H1 (cell line): Measurements from ENCODE around the gene EPS8L1. TPM values are rescaled to one million over a fixed set of nuclear protein-coding genes. Genes with fewer than 3 reads are reported as not detected.
A peak's percentile ranks its signal among the peaks of the same experiment; 100 is the strongest.

Experiments used
- CTCF ChIA-PET: fragments of 300-600 bp; sonication (Branson Sonifier 250); formaldehyde crosslinking; loops from one replicate; lab custom pipeline; 2021; ENCODE audit not compliant: partially characterized antibody; lab: Charles Lee
- POLR2A ChIA-PET: fragments of 300-600 bp; sonication (Branson Sonifier 250); formaldehyde crosslinking; loops from one replicate; lab custom pipeline; 2021; ENCODE audit warnings: inconsistent platforms; ENCODE audit not compliant: partially characterized antibody; lab: Charles Lee
- DNase-seq, 2 experiments: peaks; one replicate each; pipeline versions ENCODE4 v3.0.0 to v3.0.0-alpha.2; 2010 to 2022; ENCODE audit warnings: low spot score in 2 of 2, low read depth in 1 of 2, mixed read lengths in 1 of 2
- FAIRE-seq: peaks from 2 replicates; lab custom pipeline; 2011; peaks lifted over from hg19 to GRCh38; lab: Jason Lieb, UNC
- H2AFZ ChIP-seq: 2 replicates; pipeline ENCODE4 v1.8.1; 2012; ENCODE audit warnings: low read length, inconsistent platforms
- H2AK5ac ChIP-seq: 2 replicates; pipeline ENCODE4 v1.6.1; 2013; ENCODE audit warnings: low read depth, low read length
- H2BK120ac ChIP-seq: replicated peaks from 2 replicates; pipeline ENCODE3; 2013; ENCODE audit warnings: low read depth, low read length, inconsistent platforms
- H2BK12ac ChIP-seq: 2 replicates; pipeline ENCODE4 v1.6.1; 2013; ENCODE audit warnings: low read depth, low read length
- H2BK15ac ChIP-seq: 2 replicates; pipeline ENCODE4 v1.6.1; 2013; ENCODE audit warnings: low read length
- H2BK20ac ChIP-seq: 2 replicates; pipeline ENCODE4 v1.6.1; 2013; ENCODE audit warnings: low read length
- H2BK5ac ChIP-seq: 2 replicates; pipeline ENCODE4 v1.6.1; 2013; ENCODE audit warnings: low read depth, low read length
- H3K14ac ChIP-seq: 2 replicates; pipeline ENCODE4 v1.6.1; 2013; ENCODE audit warnings: inconsistent platforms; ENCODE audit not compliant: insufficient read length
- H3K18ac ChIP-seq: 2 replicates; pipeline ENCODE4 v1.6.1; 2013; ENCODE audit warnings: low read length; ENCODE audit errors: extremely low read depth
- H3K23ac ChIP-seq: 2 replicates; pipeline ENCODE4 v1.6.1; 2013; ENCODE audit warnings: inconsistent platforms; ENCODE audit not compliant: insufficient read length
- H3K23me2 ChIP-seq: 2 replicates; pipeline ENCODE4 v1.6.1; 2013; ENCODE audit warnings: low read depth, low read length
- H3K27ac ChIP-seq: 2 replicates; pipeline ENCODE4 v1.6.1; 2011; ENCODE audit warnings: low read depth, low read length, inconsistent platforms
- H3K27me3 ChIP-seq, 4 experiments: replicated peaks in 1 of 4; 1 replicate in 1 of 4; 2 replicates in 3 of 4; pipeline versions ENCODE4 v1.6.1 to v1.8.1; 2011 to 2013; ENCODE audit warnings: low read length in 3 of 4, mild to moderate bottlenecking in 3 of 4, inconsistent platforms in 2 of 4, mixed read lengths in 2 of 4, moderate library complexity in 1 of 4; ENCODE audit not compliant: control insufficient read depth in 3 of 4, insufficient read depth in 3 of 4; ENCODE audit errors: extremely low read depth in 1 of 4
- H3K36me3 ChIP-seq, 4 experiments: 2 replicates each; pipeline versions ENCODE4 v1.6.1 to v1.8.1; 2011 to 2013; ENCODE audit warnings: mild to moderate bottlenecking in 4 of 4, low read length in 3 of 4, moderate library complexity in 2 of 4, control low read depth in 1 of 4, inconsistent platforms in 1 of 4; ENCODE audit not compliant: insufficient read depth in 4 of 4, control insufficient read depth in 2 of 4
- H3K4ac ChIP-seq: replicated peaks from 2 replicates; pipeline ENCODE3; 2013; ENCODE audit warnings: low read length, low read depth, mixed read lengths, inconsistent platforms; ENCODE audit not compliant: insufficient read length
- H3K4me1 ChIP-seq, 4 experiments: replicated peaks in 1 of 4; 1 replicate in 1 of 4; 2 replicates in 3 of 4; pipeline versions ENCODE4 v1.6.1 to v1.8.1; 2011 to 2013; ENCODE audit warnings: low read length in 3 of 4, inconsistent platforms in 2 of 4, mixed read lengths in 1 of 4; ENCODE audit not compliant: insufficient read depth in 4 of 4, control insufficient read depth in 3 of 4
- H3K4me2 ChIP-seq, 2 experiments: 2 replicates each; pipeline versions ENCODE4 v1.6.1 to v1.8.1; 2011 to 2013; ENCODE audit warnings: low read depth in 2 of 2, low read length in 2 of 2, control low read depth in 1 of 2, inconsistent platforms in 1 of 2, mild to moderate bottlenecking in 1 of 2; ENCODE audit not compliant: insufficient read depth in 1 of 2
- H3K4me3 ChIP-seq, 4 experiments: fragments of 200-600, 300-600 bp in 1 of 4; sonication (generic), shearing (Covaris generic), sonication (Bioruptor Twin) in 1 of 4; 2 replicates each; pipeline versions ENCODE4 v1.5.1 to v1.8.1; 2011 to 2016; ENCODE audit warnings: low read length in 4 of 4, low read depth in 3 of 4, control low read depth in 2 of 4, inconsistent platforms in 2 of 4, mild to moderate bottlenecking in 2 of 4, mixed read lengths in 1 of 4, moderate library complexity in 1 of 4; ENCODE audit not compliant: insufficient read depth in 2 of 4; ENCODE audit errors: extremely low read depth in 1 of 4
- H3K56ac ChIP-seq: replicated peaks from 2 replicates; pipeline ENCODE3; 2013; ENCODE audit warnings: low read depth, mild to moderate bottlenecking, mixed read lengths, low read length, inconsistent platforms; ENCODE audit not compliant: insufficient read length
- H3K79me1 ChIP-seq: 2 replicates; pipeline ENCODE4 v1.6.1; 2013; ENCODE audit warnings: low read depth, low read length, control low read depth
- H3K79me2 ChIP-seq, 2 experiments: 2 replicates each; pipeline versions ENCODE4 v1.6.1 to v1.8.1; 2012 to 2013; ENCODE audit warnings: low read length in 2 of 2, mild to moderate bottlenecking in 2 of 2, inconsistent platforms in 1 of 2; ENCODE audit not compliant: insufficient read depth in 2 of 2, control insufficient read depth in 1 of 2
- H3K9ac ChIP-seq, 4 experiments: replicated peaks in 1 of 4; 1 replicate in 1 of 4; 2 replicates in 3 of 4; pipeline versions ENCODE4 v1.6.1 to v1.8.1; 2011 to 2013; ENCODE audit warnings: low read depth in 3 of 4, low read length in 3 of 4, control low read depth in 2 of 4, mild to moderate bottlenecking in 2 of 4, moderate library complexity in 2 of 4, inconsistent platforms in 1 of 4; ENCODE audit errors: extremely low read depth in 1 of 4
- H3K9me3 ChIP-seq, 2 experiments: 2 replicates each; pipeline versions ENCODE4 v1.6.1 to v1.8.1; 2012 to 2013; ENCODE audit warnings: mild to moderate bottlenecking in 2 of 2, moderate library complexity in 2 of 2, control low read depth in 1 of 2, inconsistent platforms in 1 of 2, low read depth in 1 of 2, low read length in 1 of 2, mixed read lengths in 1 of 2; ENCODE audit not compliant: insufficient read depth in 2 of 2
- H4K20me1 ChIP-seq, 2 experiments: replicated peaks in 1 of 2; 2 replicates each; pipeline versions ENCODE3 to v1.8.1; 2011 to 2013; ENCODE audit warnings: inconsistent platforms in 2 of 2, low read length in 2 of 2, mild to moderate bottlenecking in 1 of 2; ENCODE audit not compliant: insufficient read depth in 2 of 2, control insufficient read depth in 1 of 2
- H4K5ac ChIP-seq: 2 replicates; pipeline ENCODE4 v1.6.1; 2013; ENCODE audit warnings: low read length, low read depth, mixed read lengths, inconsistent platforms; ENCODE audit not compliant: insufficient read length
- H4K8ac ChIP-seq: 2 replicates; pipeline ENCODE4 v1.8.0; 2013; ENCODE audit warnings: mild to moderate bottlenecking, moderate library complexity, low read length, inconsistent platforms; ENCODE audit not compliant: insufficient read depth; ENCODE audit errors: extremely low read depth
- H4K91ac ChIP-seq: replicated peaks from 2 replicates; pipeline ENCODE3; 2013; ENCODE audit warnings: low read length, mixed read lengths, inconsistent platforms; ENCODE audit not compliant: insufficient read length
- BACH1 ChIP-seq: IDR thresholded peaks from 2 replicates; pipeline ENCODE4 v1.6.1; 2012; ENCODE audit warnings: low read length, improper control_type of control experiment
- POLR2A ChIP-seq, 2 experiments: IDR thresholded peaks; 1 replicate in 1 of 2; 2 replicates in 1 of 2; pipeline ENCODE4 v1.6.1; 2011; ENCODE audit warnings: low read depth in 2 of 2, low read length in 2 of 2, mild to moderate bottlenecking in 2 of 2; ENCODE audit errors: control extremely low read depth in 1 of 2
- POLR2AphosphoS5 ChIP-seq: IDR thresholded peaks from 2 replicates; pipeline ENCODE4 v1.6.1; 2011; ENCODE audit warnings: low read depth, low read length
- SP2 ChIP-seq: IDR thresholded peaks from 2 replicates; pipeline ENCODE4 v1.6.1; 2012; ENCODE audit warnings: mild to moderate bottlenecking, low read length, inconsistent platforms
- WGBS, 2 experiments: shearing (Covaris generic) in 1 of 2; methylation state at CpG; one replicate each; pipeline versions ENCODE4 v1.1.6 to v1.1.7; 2013 to 2015; ENCODE audit warnings: low lambda C conversion rate in 2 of 2, mixed read lengths in 2 of 2, inconsistent platforms in 1 of 2, low coverage in 1 of 2, missing lambda C conversion rate in 1 of 2; ENCODE audit not compliant: insufficient replicate concordance in 2 of 2, insufficient coverage in 1 of 2, insufficient read length in 1 of 2; ENCODE audit errors: extremely low coverage in 1 of 2, missing lambda C conversion rate in 1 of 2; 5-methylcytosine and 5-hydroxymethylcytosine counted together
- polyA plus RNA-seq, 7 experiments: library from polyadenylated mRNA; depleted of rRNA in 3 of 7; stranded (reverse) in 5 of 7; unstranded in 2 of 7; fragments of >200 nt in 5 of 7; fragments of 200-250 nt in 2 of 7; gene quantifications; 1 replicate in 5 of 7; 2 replicates in 1 of 7; 4 replicates in 1 of 7; pipeline versions ENCODE4 v1.2.1 to v1.2.3, GENCODE V29; 2011 to 2013; ENCODE audit warnings: missing spikeins in 2 of 7, mixed read lengths in 2 of 7
- total RNA-seq: library from RNA; stranded (reverse); fragmentation: NEBNext Ultra II Directional; extraction: Animal tissue kit (Norgen Biotek cat#: 25700); gene quantifications from 2 replicates; pipeline ENCODE4 v1.2.1, GENCODE V29; 2021
- TF ChIP-seq, protein P1 (sequence below): IDR thresholded peaks from 2 replicates; pipeline ENCODE4 v1.6.1; 2012; ENCODE audit warnings: low read length, inconsistent platforms

EPS8L1 gene
- total and polyA plus RNA-seq, 2 of the 8 experiments (the other 6 are each of a cell fraction or from before 2014, with no cell fraction given) = 19.8 to 30.2 TPM

DNA sequence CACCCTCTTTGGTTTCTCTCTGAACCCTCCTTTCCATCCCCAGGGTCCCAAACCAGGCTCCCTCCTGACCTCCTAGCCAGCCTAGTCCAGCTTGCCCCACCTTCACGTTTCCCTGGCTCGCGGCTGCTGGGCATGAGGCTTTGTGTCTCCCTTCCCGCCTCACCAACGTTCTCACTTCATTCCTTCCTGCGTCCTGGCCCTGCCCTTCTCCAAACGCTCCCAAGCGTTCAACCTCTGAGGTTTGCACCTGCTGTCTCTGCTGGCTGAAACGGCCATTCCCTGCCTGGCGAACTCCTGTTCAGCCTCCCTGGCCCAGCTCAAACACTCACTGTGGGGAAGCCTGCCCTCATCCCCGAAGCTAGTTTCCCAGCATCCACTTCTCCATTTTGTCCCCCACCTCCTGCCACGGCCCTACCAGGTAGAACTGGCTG, 12.4 kb downstream of the EPS8L1 start:
- H3K4me2 ChIP-seq = peak overlapping the region; percentile 71 to 98
- peaks cover 0 to 37% (median 24%) of the 10 kb centered on the region in 4 experiments; a peak in 6 of 7 replicates for H3K4me1 ChIP-seq
- TF ChIP-seq SP2 (no peak), POLR2A (IDR thresholded peaks at IDR 0.05; ENCODE audit: control extremely low read depth in 1 of 2, low read depth in 2 of 2, low read length in 2 of 2) (peak in 1 of 2 experiments; percentile 10; a peak in 2 of 3 replicates), POLR2AphosphoS5 (peak; percentile 38; the same call in 1 of the 2 replicates), BACH1 (no peak)
- TF ChIP-seq, protein P1, sequence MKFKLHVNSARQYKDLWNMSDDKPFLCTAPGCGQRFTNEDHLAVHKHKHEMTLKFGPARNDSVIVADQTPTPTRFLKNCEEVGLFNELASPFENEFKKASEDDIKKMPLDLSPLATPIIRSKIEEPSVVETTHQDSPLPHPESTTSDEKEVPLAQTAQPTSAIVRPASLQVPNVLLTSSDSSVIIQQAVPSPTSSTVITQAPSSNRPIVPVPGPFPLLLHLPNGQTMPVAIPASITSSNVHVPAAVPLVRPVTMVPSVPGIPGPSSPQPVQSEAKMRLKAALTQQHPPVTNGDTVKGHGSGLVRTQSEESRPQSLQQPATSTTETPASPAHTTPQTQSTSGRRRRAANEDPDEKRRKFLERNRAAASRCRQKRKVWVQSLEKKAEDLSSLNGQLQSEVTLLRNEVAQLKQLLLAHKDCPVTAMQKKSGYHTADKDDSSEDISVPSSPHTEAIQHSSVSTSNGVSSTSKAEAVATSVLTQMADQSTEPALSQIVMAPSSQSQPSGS = no peak
- H3K4me3 ChIP-seq = peak overlapping the region in 3 of 4 experiments; percentile 70 to 84 (median 75); a peak in 5 of 8 replicates
- H4K8ac ChIP-seq = no peak overlapping the region
- H4K20me1 ChIP-seq = peaks cover 14 to 15% of the 10 kb centered on the region in 2 experiments
- H3K23ac ChIP-seq = no peak overlapping the region
- H3K79me2 ChIP-seq = no peaks in the 10 kb centered on the region
- H2BK120ac ChIP-seq = no peak overlapping the region
- H3K4ac ChIP-seq = no peak overlapping the region
- DNase-seq (no peak), FAIRE-seq (no peak)
- H3K9ac ChIP-seq = no peak overlapping the region; a peak in 1 of 7 replicates
- no peak overlapping the region for H3K56ac ChIP-seq
- peaks cover 0 to 3% (median 1%) of the 10 kb centered on the region in 4 experiments; a peak in 3 of 7 replicates for H3K27me3 ChIP-seq
- H2BK20ac ChIP-seq = no peak overlapping the region
- peak overlapping the region; percentile 48; the same call in 1 of the 2 replicates for H3K18ac ChIP-seq
- H4K5ac ChIP-seq = no peak overlapping the region
- no peak overlapping the region for H2BK12ac ChIP-seq
- no peak overlapping the region for H2BK5ac ChIP-seq
- peaks cover 21% of the 10 kb centered on the region for H3K23me2 ChIP-seq
- H3K14ac ChIP-seq = no peak overlapping the region
- H4K91ac ChIP-seq = no peak overlapping the region
- H2AFZ ChIP-seq = no peak overlapping the region
- H3K27ac ChIP-seq = no peak overlapping the region
- peak overlapping the region; percentile 61; the same call in 1 of the 2 replicates for H2BK15ac ChIP-seq
- 77% methylated on average over 12 of the region's 12 CpGs; no CpG with 5 or more reads in 1 of the 2 experiments for WGBS, 2 experiments
- POLR2A ChIA-PET = interaction anchor here (0.5 to 8.7 kb wide), 8 partner anchors 7 to 1217 kb away, joined by 3 to 72 read pairs (median 10); partner anchors contain the start of genes EPS8L1 and PPP1R12C
- no peaks in the 10 kb centered on the region for H3K9me3 ChIP-seq
- H3K36me3 ChIP-seq = peaks cover 0 to 5% (median 2%) of the 10 kb centered on the region in 4 experiments; a peak in 2 of 8 replicates
- CTCF ChIA-PET = interaction anchor here (0.6 to 4.5 kb wide), 23 partner anchors 8 to 296 kb away, joined by 3 to 26 read pairs (median 5); partner anchors contain the start of genes DNAAF3, EPS8L1, PPP1R12C and TMEM238
- peak overlapping the region; percentile 26; the same call in 1 of the 2 replicates for H2AK5ac ChIP-seq
- no peaks in the 10 kb centered on the region; the same call in 1 of the 2 replicates for H3K79me1 ChIP-seq
